GM12874 (cell line): ENCODE data around the gene JAK3.

ENCODE experiments used
- TF ChIP-seq, protein P1 (sequence below): IDR thresholded peaks from 2 replicates; pipeline ENCODE4 v1.5.1; 2011; ENCODE audit warnings: low read depth, mild to moderate bottlenecking, control low read depth, low read length, moderate library complexity; ENCODE audit not compliant: insufficient read depth

JAK3 gene

DNA sequence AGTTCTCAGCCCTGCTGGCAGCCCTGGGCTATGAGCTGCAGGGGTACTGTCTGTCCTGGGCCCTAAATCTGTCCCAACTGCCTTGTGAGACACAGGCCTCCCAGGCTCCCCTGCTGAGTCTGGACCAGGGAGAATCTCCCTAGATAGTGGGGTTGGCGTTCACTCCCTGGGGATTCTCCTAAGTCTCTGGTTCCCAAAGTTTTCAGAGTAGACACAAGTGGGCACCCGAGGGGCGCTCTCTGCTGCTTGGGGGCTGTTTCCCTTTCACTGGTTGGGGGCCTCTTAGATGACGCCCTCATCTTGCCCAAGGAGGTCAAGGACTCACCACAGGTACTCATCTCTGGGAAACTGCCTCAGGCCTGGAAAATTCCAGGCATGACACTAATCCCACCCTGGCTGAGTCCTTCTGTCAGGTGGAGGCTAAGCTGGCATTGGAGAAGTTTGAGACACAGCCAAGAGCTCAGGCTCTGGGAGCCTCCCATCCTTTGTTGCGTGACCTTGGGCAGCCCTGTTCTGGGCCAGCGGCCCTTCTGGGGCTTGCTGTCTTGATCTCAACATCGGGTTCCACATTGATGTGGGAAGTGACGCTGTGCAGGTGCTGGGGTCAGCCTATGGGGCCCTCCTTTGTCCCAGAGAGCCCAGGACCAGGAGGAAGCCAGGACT is 15.9 kb upstream of the JAK3 start:
- TF ChIP-seq, protein P1, sequence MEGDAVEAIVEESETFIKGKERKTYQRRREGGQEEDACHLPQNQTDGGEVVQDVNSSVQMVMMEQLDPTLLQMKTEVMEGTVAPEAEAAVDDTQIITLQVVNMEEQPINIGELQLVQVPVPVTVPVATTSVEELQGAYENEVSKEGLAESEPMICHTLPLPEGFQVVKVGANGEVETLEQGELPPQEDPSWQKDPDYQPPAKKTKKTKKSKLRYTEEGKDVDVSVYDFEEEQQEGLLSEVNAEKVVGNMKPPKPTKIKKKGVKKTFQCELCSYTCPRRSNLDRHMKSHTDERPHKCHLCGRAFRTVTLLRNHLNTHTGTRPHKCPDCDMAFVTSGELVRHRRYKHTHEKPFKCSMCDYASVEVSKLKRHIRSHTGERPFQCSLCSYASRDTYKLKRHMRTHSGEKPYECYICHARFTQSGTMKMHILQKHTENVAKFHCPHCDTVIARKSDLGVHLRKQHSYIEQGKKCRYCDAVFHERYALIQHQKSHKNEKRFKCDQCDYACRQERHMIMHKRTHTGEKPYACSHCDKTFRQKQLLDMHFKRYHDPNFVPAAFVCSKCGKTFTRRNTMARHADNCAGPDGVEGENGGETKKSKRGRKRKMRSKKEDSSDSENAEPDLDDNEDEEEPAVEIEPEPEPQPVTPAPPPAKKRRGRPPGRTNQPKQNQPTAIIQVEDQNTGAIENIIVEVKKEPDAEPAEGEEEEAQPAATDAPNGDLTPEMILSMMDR = no peak

DNA sequence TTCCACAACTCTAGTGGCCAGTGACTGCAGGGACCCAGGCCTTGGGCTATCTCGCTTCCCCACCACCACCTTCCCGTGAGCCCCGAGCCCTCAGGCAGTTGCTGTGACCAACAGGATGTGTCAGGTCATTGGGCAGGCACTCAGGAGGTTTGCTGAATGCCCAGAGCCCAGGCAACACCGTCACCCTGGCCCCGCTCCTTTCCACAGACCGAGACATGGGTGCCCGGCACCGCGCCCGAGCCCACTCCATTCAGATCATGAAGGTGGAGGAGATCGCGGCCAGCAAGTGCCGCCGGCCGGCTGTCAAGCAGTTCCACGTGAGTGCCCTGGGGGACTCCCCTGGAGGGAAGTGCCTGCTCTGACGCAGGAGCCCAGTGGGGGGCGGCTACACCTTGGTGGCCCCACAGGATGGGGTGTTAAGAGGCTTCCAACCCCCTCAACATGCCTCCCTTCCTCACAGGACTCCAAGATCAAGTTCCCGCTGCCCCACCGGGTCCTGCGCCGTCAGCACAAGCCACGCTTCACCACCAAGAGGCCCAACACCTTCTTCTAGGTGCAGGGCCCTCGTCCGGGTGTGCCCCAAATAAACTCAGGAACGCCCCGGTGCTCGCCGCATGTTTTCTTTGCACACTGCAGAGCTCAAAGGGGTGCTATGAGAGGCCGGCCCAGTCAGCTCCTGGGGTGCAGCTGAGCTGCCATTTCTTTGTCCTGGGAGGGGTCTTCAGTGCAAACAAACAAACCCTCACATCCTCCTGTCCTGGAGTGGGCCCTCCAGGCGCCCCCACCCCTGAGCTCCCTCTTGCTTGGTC is 15.1 kb upstream of the JAK3 start:
- TF ChIP-seq, protein P1 = no peak

DNA sequence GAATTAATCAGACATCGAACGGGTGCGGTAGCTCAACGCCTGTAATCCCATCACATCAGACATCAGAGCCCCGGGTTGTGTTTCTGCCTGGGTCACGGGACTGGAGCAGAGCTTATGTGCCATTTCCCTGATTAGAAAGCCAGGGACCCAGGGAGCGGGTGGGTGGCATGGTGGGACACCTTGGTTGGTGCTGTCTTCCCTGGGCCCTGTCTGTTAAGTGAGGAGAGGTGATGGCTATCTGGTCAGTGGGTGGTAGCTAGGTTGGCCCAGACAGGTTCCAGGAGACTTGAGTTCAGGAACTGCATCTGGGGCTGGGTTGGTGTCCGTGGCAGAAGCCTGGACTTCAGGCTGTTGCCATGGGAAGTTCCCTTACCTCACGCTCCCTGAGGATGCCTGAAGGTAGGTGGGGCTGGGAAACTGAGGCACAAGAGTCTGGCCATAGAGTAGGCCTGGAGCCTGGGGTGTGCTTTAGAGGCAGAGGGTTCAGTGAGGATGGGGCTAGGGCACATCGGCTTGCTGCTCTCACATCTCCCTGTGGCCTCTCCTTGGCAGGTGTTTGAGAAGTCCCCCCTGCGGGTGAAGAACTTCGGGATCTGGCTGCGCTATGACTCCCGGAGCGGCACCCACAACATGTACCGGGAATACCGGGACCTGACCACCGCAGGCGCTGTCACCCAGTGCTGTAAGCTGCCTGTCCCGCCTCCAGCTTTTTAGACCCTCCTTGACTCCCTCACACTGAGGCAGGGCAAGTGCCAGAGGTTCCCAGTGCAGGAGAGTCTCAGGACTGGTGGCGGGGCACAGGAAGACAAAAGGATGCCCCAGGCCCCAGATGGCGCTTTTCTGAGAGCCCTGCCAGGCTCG is 14.0 kb upstream of the JAK3 start:
- TF ChIP-seq, protein P1 = no peak

DNA sequence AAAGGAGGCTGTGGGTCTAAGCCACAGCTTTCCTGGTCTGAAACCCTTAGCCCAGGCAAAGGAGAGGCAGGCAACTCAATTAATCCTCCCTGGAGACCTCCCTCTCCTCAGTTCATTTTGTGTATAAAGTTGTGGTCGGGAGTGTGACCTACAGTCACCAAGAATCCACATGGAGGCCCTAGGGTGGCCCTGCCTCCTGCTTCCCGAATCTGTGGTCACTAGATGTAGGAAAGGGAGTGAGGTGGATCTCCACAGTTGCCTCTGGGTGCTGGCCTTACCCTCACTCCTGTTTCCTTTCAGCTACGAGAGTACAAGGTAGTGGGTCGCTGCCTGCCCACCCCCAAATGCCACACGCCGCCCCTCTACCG is 13.2 kb upstream of the JAK3 start:
- TF ChIP-seq, protein P1 = no peak

DNA sequence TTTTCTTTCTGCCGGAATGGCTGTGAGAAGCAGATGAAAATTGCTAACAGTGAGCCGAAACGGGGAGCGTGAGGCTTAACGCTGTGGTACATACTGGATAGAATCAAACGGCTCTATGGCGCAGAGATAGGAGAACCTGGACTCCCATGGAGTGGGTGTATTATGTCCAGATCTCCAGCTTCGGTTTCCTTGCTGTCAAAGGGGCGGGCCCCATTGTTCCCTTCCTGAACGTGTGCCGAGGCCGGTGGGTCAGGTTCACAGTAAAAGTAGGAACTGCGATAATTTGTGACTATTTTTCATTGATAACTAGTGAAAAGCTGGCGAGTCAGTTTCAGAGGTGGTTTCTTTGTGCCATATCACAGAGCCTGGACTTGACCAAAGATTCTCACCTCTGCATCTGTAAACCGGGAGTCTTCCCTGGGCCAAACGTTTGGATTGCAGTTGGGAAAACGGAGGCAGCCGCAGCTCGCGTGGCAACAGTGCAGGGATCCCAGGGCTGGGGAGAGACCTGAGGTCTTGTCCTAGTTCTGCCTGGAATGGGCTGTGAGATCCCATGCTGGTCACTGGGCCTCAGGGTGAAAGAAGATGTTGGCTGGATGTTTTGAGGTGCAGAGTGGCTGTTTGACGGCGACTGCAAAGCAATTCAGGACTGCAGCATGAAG is 12.7 kb upstream of the JAK3 start:
- TF ChIP-seq, protein P1 = no peak

DNA sequence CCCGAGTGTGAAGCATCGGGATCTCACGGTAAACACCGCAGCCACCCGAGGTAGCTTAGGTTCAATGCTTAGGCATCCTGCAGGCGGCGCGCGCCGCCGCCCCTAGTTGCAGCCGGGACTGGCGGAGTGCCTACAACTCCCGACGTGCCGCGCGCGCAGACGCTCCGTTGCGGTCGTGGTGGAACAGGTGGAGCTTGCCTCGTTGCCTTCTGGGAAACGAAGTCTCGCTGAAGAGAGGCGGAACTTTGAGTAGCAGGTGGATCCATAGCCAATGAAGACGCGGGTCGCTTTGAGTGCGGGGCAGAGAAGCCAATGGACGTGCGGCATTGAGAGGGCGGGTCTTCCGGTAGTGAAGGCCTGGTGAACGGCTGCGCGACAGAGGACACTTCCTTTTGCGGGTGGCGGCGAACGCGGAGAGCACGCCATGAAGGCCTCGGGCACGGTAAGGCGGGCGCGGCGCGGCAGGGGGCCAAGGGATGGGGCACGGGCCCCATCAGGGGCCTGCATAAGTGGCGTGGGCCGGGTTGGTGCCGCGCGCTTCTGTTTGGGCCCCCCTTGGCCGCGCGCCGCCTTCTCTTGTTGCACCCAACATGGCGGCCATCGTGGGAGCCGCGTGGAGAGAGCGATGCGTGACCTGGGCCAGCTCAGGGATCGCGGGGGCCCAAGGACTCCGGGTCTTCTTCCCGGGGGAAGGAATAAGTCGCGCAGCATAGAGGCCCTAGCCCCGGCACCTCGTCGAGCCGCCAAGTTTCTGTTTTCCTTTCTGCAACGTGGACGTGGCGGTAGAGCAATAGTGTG is 11.9 kb upstream of the JAK3 start, which contains the start of gene RPL18A:
TSS of gene RPL18A (plus strand) at position 378 of the 798 bp plus-strand sequence. CDS start at position 425, 47 bp downstream.
- TF ChIP-seq, protein P1 = peak; percentile 95
